Uterus (tissue), 2 donors: Measurements from ENCODE around the gene ME3.

Experiments used
- POLR2A ChIP-seq, 2 donors: fragments of 450-650 bp; IDR thresholded peaks; one replicate each; pipeline ENCODE4 v1.6.1; 2016; ENCODE audit warnings: antibody characterized with exemption in 2 of 2, mild to moderate bottlenecking in 1 of 2, moderate library complexity in 1 of 2
- TF ChIP-seq, protein P1 (sequence below), 4 experiments: fragments of 200-600 bp in 2 of 4; fragments of 450-650 bp in 2 of 4; sonication (generic) in 2 of 4; IDR thresholded peaks; one replicate each; pipeline ENCODE4 v1.5.1; 2016 to 2019; ENCODE audit warnings: antibody characterized with exemption in 4 of 4, mild to moderate bottlenecking in 2 of 4, moderate library complexity in 1 of 4

DNA sequence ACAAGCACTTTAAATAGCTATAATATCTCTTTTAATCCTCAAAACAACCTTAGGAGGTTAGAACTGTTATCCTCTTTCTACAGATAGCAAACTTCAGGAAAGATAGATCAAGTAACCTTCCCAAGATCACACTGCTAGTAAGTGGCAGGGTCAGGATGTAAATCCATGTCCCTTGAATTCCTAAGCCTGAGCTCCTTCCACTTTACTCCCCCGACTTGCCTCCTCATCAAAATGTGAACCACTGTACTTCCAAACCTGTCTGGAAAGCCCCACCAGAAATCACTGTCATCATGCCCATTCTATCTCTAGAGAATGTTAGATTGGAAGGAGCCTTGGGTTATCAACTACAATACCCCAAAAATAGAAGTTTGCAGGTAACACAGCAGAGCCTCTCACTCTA lies 33.7 kb downstream of the ME3 start:
- TF ChIP-seq, protein P1, sequence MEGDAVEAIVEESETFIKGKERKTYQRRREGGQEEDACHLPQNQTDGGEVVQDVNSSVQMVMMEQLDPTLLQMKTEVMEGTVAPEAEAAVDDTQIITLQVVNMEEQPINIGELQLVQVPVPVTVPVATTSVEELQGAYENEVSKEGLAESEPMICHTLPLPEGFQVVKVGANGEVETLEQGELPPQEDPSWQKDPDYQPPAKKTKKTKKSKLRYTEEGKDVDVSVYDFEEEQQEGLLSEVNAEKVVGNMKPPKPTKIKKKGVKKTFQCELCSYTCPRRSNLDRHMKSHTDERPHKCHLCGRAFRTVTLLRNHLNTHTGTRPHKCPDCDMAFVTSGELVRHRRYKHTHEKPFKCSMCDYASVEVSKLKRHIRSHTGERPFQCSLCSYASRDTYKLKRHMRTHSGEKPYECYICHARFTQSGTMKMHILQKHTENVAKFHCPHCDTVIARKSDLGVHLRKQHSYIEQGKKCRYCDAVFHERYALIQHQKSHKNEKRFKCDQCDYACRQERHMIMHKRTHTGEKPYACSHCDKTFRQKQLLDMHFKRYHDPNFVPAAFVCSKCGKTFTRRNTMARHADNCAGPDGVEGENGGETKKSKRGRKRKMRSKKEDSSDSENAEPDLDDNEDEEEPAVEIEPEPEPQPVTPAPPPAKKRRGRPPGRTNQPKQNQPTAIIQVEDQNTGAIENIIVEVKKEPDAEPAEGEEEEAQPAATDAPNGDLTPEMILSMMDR (IDR thresholded peaks at IDR 0.05) = no peak
- no peak for TF ChIP-seq POLR2A (IDR thresholded peaks at IDR 0.05)
